ENCODE data around the gene DVL1.

GRCh38 chr1:1324524-1325287, 24.5 kb downstream of the DVL1 start, which contains the start of the genes CPTP and INTS11:
- no peak for TF ChIP-seq CTCF (IDR thresholded peaks at IDR 0.05)
- TF ChIP-seq EP300 (IDR thresholded peaks at IDR 0.05) = no peak
- peak in 1 of 4 donors; percentile 18 for TF ChIP-seq POLR2A (IDR thresholded peaks at IDR 0.05)
